IMR-90 (cell line): ENCODE measurements around the gene RARB. TPM values are rescaled to one million over a fixed set of nuclear protein-coding genes. Genes with fewer than 3 reads are reported as not detected.

Experiments
- ATAC-seq: fragments of 200-7000 bp; cut with Tn5 transposase; 2 replicates; pipeline ENCODE4 v1.9.1; 2020; ENCODE audit warnings: low read depth, mild to moderate bottlenecking, moderate library complexity
- BruUV-seq: library from RNA; stranded (reverse); fragments of 400-500 nt; replicated peaks from 2 replicates; lab custom pipeline; 2021; lab: Mats Ljungman, UMichigan
- CTCF ChIA-PET: fragments of 300-600 bp; formaldehyde crosslinking; extraction: SDS; loops from one replicate; lab custom pipeline; 2021; ENCODE audit warnings: antibody characterized with exemption; lab: Yijun Ruan, JAX
- POLR2A ChIA-PET: fragments of 300-600 bp; sonication (Branson Sonifier 250); formaldehyde crosslinking; loops from one replicate; lab custom pipeline; 2022; ENCODE audit warnings: antibody characterized with exemption; ENCODE audit not compliant: unreplicated experiment; lab: Charles Lee
- DNase-seq: peaks from one replicate; pipeline ENCODE4 v3.0.0; 2013
- H2AFZ ChIP-seq: replicated peaks from 2 replicates; pipeline ENCODE3; 2013; ENCODE audit warnings: low read length, mild to moderate bottlenecking; ENCODE audit not compliant: poor library complexity
- H2AK5ac ChIP-seq: 2 replicates; pipeline ENCODE4 v1.6.1; 2013; ENCODE audit warnings: low read depth, low read length, inconsistent platforms
- H2AK9ac ChIP-seq: replicated peaks from 2 replicates; pipeline ENCODE3; 2013; ENCODE audit warnings: mild to moderate bottlenecking, low read depth, low read length, moderate library complexity; ENCODE audit not compliant: poor library complexity
- H2BK120ac ChIP-seq: 2 replicates; pipeline ENCODE4 v1.6.1; 2013; ENCODE audit warnings: low read depth, low read length, inconsistent platforms
- H2BK15ac ChIP-seq: 3 replicates; pipeline ENCODE4 v1.6.1; 2013; ENCODE audit warnings: low read depth, low read length, inconsistent platforms
- H2BK20ac ChIP-seq: 2 replicates; pipeline ENCODE4 v1.6.1; 2013; ENCODE audit warnings: low read depth, mild to moderate bottlenecking, inconsistent platforms, low read length, moderate library complexity
- H2BK5ac ChIP-seq: 2 replicates; pipeline ENCODE4 v1.6.1; 2013; ENCODE audit warnings: mild to moderate bottlenecking, low read depth, low read length, inconsistent platforms; ENCODE audit not compliant: poor library complexity, severe bottlenecking
- H3K14ac ChIP-seq: replicated peaks from 2 replicates; pipeline ENCODE4 v1.6.1; 2013; ENCODE audit warnings: low read depth, low read length, inconsistent platforms
- H3K18ac ChIP-seq: 2 replicates; pipeline ENCODE4 v1.6.1; 2013; ENCODE audit warnings: low read depth, low read length, control low read depth
- H3K23ac ChIP-seq: 2 replicates; pipeline ENCODE4 v1.6.1; 2013; ENCODE audit warnings: low read depth, low read length, inconsistent platforms
- H3K27ac ChIP-seq: 2 replicates; pipeline ENCODE4 v1.5.1; 2013; ENCODE audit warnings: mild to moderate bottlenecking, control low read depth, low read length; ENCODE audit not compliant: insufficient read depth
- H3K27me3 ChIP-seq: 2 replicates; pipeline ENCODE4 v1.6.1; 2013; ENCODE audit warnings: low read length; ENCODE audit not compliant: control insufficient read depth, insufficient read depth
- H3K36me3 ChIP-seq: 2 replicates; pipeline ENCODE4 v1.6.1; 2013; ENCODE audit warnings: low read length, mixed read lengths; ENCODE audit not compliant: control insufficient read depth, insufficient read depth
- H3K4ac ChIP-seq: 2 replicates; pipeline ENCODE4 v1.6.1; 2013; ENCODE audit warnings: low read depth, low read length, inconsistent platforms
- H3K4me1 ChIP-seq: 2 replicates; pipeline ENCODE4 v1.6.1; 2013; ENCODE audit warnings: low read length, mixed read lengths; ENCODE audit not compliant: control insufficient read depth, insufficient read depth
- H3K4me2 ChIP-seq: 2 replicates; pipeline ENCODE4 v1.6.1; 2013; ENCODE audit warnings: low read depth, mild to moderate bottlenecking, control low read depth, low read length, moderate library complexity
- H3K4me3 ChIP-seq: 2 replicates; pipeline ENCODE4 v1.5.1; 2013; ENCODE audit warnings: low read depth, mild to moderate bottlenecking, control low read depth, low read length, moderate library complexity; ENCODE audit not compliant: insufficient read depth
- H3K56ac ChIP-seq: 2 replicates; pipeline ENCODE4 v1.6.1; 2013; ENCODE audit warnings: low read length, inconsistent platforms; ENCODE audit not compliant: insufficient read depth; ENCODE audit errors: extremely low read depth
- H3K79me1 ChIP-seq, 2 experiments: 2 replicates each; pipeline ENCODE4 v1.6.1; 2013; ENCODE audit warnings: low read length in 2 of 2, inconsistent platforms in 1 of 2, low read depth in 1 of 2
- H3K9ac ChIP-seq: 2 replicates; pipeline ENCODE4 v1.6.1; 2013; ENCODE audit warnings: low read depth, low read length, control low read depth
- H3K9me1 ChIP-seq: 2 replicates; pipeline ENCODE4 v1.6.1; 2013; ENCODE audit warnings: low read length, inconsistent platforms; ENCODE audit not compliant: insufficient read depth
- H3K9me3 ChIP-seq: 2 replicates; pipeline ENCODE4 v1.6.1; 2013; ENCODE audit warnings: low read length; ENCODE audit not compliant: control insufficient read depth, insufficient read depth
- H4K20me1 ChIP-seq: 2 replicates; pipeline ENCODE4 v1.6.1; 2013; ENCODE audit warnings: low read length, inconsistent platforms; ENCODE audit not compliant: insufficient read depth
- H4K5ac ChIP-seq: 2 replicates; pipeline ENCODE4 v1.6.1; 2013; ENCODE audit warnings: mild to moderate bottlenecking, low read depth, low read length, control low read depth
- H4K8ac ChIP-seq, 2 experiments: 2 replicates each; pipeline ENCODE4 v1.6.1; 2013; ENCODE audit warnings: low read depth in 2 of 2, low read length in 2 of 2, control low read depth in 1 of 2, inconsistent platforms in 1 of 2
- H4K91ac ChIP-seq: 2 replicates; pipeline ENCODE4 v1.6.1; 2013; ENCODE audit warnings: low read depth, low read length, inconsistent platforms; ENCODE audit not compliant: insufficient read depth
- RCOR1 ChIP-seq: IDR thresholded peaks from 2 replicates; pipeline ENCODE4 v1.6.1; 2012; ENCODE audit warnings: mild to moderate bottlenecking, low read length, improper control_type of control experiment; ENCODE audit not compliant: insufficient replicate concordance
- SMC3 ChIP-seq: fragments of 150-350 bp; IDR thresholded peaks from 2 replicates; pipeline ENCODE4 v1.6.1; 2016; ENCODE audit warnings: low read depth, mild to moderate bottlenecking, antibody characterized with exemption, low read length, moderate library complexity
- WGBS, 2 experiments: methylation state at CpG; one replicate each; pipeline versions ENCODE4 v1.1.5 to v1.1.7; 2013; ENCODE audit warnings: missing lambda C conversion rate in 2 of 2; ENCODE audit not compliant: insufficient read length in 1 of 2; ENCODE audit errors: extremely low coverage in 2 of 2; 5-methylcytosine and 5-hydroxymethylcytosine counted together
- dilution Hi-C: fragments of 300-500 bp; cut with HindIII; formaldehyde crosslinking; loops from one replicate; pipeline ENCODE4 v1.14.3; 2018; ENCODE audit warnings: low sequenced_read_pairs; ENCODE audit not compliant: unreplicated experiment
- in situ Hi-C: fragments of 300-500 bp; cut with MboI; formaldehyde crosslinking; loops from 3 replicates; pipeline ENCODE4 v1.14.3; 2019; ENCODE audit warnings: low sequenced_read_pairs, inconsistent platforms, mixed read lengths
- intact Hi-C: fragments of 100-400 bp; cut with micrococcal nuclease; formaldehyde crosslinking; loops from 2 replicates; pipeline ENCODE4 v1.10.0; 2022
- polyA plus RNA-seq, 3 experiments: library from polyadenylated mRNA; depleted of rRNA; stranded (reverse); fragments of >200 nt; gene quantifications; 2 replicates each; pipeline ENCODE4 v1.2.3, GENCODE V29; 2012; ENCODE audit warnings: low replicate concordance in 1 of 3
- total RNA-seq: library from RNA; depleted of rRNA; stranded (reverse); fragments of >200 nt; gene quantifications from 2 replicates; pipeline ENCODE4 v1.2.3, GENCODE V29; 2012

Gene RARB
- total and polyA plus RNA-seq, 2 of the 4 experiments (the other 2 are of a cell fraction), result 0.53 to 1.4 TPM

GRCh38 chr3:25571285-25571684 lies 143.2 kb downstream of the RARB start:
- POLR2A ChIA-PET, result no interaction called here
- dilution Hi-C loops, result no loop called here
- WGBS, 2 experiments, result no CpG with 5 or more reads among the region's 6 CpGs
- CTCF ChIA-PET, result interaction anchor here (0.7 kb wide), 1 partner anchor 22 kb away, joined by 4 read pairs; no protein-coding TSS in a partner anchor
- no peaks in the 10 kb centered on the region for H3K79me1 ChIP-seq
- H2BK20ac ChIP-seq, result no peak overlapping the region
- H4K20me1 ChIP-seq, result no peaks in the 10 kb centered on the region
- no peak overlapping the region for H4K5ac ChIP-seq
- no peaks in the 10 kb centered on the region for H3K36me3 ChIP-seq
- H3K27ac ChIP-seq, result no peak overlapping the region
- no peak overlapping the region for H2AK9ac ChIP-seq
- H3K4ac ChIP-seq, result no peak overlapping the region
- DNase-seq, result no peak
- no peak overlapping the region for H3K56ac ChIP-seq
- TF ChIP-seq RCOR1 (no peak), SMC3 (no peak)
- H3K9me3 ChIP-seq, result no peaks in the 10 kb centered on the region
- no peak overlapping the region for H3K14ac ChIP-seq
- no peak overlapping the region for H2AFZ ChIP-seq
- no peak overlapping the region for H3K18ac ChIP-seq
- H4K91ac ChIP-seq, result no peak overlapping the region
- H3K4me3 ChIP-seq, result no peak overlapping the region
- H2BK15ac ChIP-seq, result no peak overlapping the region
- H3K27me3 ChIP-seq, result no peaks in the 10 kb centered on the region
- no peak overlapping the region for H3K23ac ChIP-seq
- H3K4me1 ChIP-seq, result peaks cover 9% of the 10 kb centered on the region
- BruUV-seq, result no TSS peak
- H2BK120ac ChIP-seq, result no peak overlapping the region
- peaks cover 10% of the 10 kb centered on the region for H3K9me1 ChIP-seq
- H4K8ac ChIP-seq, result no peak overlapping the region
- in situ Hi-C loops, result no loop called here
- H2AK5ac ChIP-seq, result no peak overlapping the region
- no peak overlapping the region for H2BK5ac ChIP-seq
- H3K9ac ChIP-seq, result no peak overlapping the region
- intact Hi-C loops, result loop anchor here (5.0 kb wide), 1 partner anchor 1279 kb away; no protein-coding TSS in a partner anchor
- H3K4me2 ChIP-seq, result no peak overlapping the region
- ATAC-seq, result no peak
